Measurements from ENCODE around the gene NUDT22.

DNA sequence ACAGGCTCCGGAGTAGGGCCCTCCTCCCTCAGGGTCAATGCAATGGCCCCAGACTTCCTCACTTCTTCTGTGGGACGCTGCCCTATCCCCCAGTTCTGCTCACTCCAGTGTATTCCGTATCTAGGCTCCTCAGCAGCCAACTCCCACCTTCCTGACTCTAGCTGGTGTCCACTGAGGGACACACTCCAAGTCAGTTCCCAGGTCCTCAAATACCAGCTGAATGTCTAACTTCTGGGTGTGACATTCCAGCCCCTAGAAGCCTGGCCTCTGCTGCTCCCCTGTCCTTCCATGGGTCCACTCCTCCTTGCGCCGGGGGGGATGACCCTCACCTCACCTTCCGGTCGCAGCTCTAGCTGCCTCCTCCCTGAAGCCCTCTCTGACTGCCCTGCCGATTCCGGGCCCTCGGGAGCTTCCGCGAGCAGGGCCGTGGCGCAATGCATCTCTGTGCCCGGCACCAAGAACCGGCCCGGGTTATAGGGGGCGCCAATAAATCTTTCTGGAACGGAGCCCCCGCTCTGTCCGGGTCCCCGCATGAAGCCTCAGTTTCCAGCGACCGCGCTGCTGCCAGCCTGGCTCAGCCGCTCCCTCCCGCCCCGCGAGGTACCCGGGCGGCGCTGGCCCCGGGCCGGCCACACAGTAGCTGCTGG, 42.9 kb downstream of the NUDT22 start:
- TF ChIP-seq, protein P1, sequence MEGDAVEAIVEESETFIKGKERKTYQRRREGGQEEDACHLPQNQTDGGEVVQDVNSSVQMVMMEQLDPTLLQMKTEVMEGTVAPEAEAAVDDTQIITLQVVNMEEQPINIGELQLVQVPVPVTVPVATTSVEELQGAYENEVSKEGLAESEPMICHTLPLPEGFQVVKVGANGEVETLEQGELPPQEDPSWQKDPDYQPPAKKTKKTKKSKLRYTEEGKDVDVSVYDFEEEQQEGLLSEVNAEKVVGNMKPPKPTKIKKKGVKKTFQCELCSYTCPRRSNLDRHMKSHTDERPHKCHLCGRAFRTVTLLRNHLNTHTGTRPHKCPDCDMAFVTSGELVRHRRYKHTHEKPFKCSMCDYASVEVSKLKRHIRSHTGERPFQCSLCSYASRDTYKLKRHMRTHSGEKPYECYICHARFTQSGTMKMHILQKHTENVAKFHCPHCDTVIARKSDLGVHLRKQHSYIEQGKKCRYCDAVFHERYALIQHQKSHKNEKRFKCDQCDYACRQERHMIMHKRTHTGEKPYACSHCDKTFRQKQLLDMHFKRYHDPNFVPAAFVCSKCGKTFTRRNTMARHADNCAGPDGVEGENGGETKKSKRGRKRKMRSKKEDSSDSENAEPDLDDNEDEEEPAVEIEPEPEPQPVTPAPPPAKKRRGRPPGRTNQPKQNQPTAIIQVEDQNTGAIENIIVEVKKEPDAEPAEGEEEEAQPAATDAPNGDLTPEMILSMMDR (IDR thresholded peaks at IDR 0.05; ENCODE audit: insufficient read depth, low read depth, low read length), result no peak
- no peak for TF ChIP-seq EZH2 (IDR thresholded peaks at IDR 0.05; ENCODE audit: insufficient read depth, low read length)
